GM21529 (cell line): Measurements from ENCODE around the gene SPTBN1.
"Not testable (repeated sequence)": the region's sequence is repeated elsewhere in the genome, so short reads cannot be mapped to it uniquely, and the experiment has no call there.

Experiments used
- ATAC-seq: cut with Tn5 transposase; IDR thresholded peaks from one replicate; pipeline ENCODE4 v1.9.1; 2021; ENCODE audit not compliant: unreplicated experiment

SPTBN1 gene

DNA sequence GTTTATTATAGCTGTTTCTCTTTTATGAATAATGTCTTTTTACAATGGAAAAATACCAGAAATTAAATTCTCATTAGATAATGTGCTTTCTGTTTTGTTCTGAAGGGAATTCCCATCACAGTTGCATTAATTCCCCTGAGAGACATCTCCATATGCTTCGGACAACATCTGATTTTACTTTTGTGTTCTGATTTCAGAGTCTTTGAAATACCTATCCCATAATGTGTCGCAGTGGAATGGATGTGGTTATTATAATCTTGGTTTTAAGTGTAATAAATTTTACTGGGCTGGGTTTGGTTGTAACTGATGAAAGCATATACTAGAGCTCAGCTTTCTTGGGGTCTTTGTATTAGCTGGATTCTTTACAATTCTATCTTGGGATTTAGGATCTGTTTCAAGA, 12.5 kb downstream of the SPTBN1 start:
- ATAC-seq = no peak

GRCh38 chr2:54469484-54470053, 13.4 kb downstream of the SPTBN1 start:
- no peak for ATAC-seq

GRCh38 chr2:54470266-54470938, 14.3 kb downstream of the SPTBN1 start:
- ATAC-seq = no peak

- peak; percentile 73 for ATAC-seq
Measured at GRCh38 chr2:54471221-54471711, 15.1 kb downstream of the SPTBN1 start.

DNA sequence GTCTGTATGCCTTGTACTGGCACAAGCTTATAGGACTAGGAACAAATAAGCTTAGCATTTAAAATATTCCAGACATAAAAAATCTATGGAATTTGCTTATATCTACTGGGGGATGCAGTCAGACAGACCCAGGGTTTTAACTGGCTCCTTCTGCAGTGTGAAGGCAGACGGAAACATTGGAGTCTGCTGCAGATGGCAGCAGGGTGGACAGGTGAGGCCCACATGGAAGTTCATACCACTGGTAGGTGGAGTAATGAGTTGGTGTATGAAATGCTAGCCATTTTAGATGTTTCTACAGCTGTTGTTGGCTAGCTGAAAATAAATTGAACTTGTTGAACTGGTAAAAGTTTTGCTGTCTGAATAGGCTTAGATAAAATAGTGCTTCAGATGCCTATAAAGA, 17.7 kb downstream of the SPTBN1 start:
- ATAC-seq = no peak

DNA sequence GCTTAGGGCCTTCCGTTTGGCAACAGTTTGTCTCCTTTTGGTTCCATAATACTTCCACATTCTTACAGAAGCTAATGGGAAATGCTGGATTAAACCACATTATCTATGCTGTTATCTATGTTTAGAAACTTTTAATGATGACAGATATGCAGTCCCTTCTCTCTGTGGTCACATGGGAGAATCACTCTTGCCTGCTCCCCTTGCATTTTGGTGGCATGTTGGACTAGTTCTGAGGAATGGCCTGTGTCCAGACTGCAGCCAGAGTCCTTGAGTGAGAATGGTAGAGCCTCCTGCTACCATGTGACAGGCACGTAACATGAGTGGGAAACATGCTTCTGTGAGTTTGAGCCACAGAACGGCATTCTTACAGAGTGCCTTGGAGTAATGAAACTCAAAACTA, 19.2 kb downstream of the SPTBN1 start:
- ATAC-seq = no peak

DNA sequence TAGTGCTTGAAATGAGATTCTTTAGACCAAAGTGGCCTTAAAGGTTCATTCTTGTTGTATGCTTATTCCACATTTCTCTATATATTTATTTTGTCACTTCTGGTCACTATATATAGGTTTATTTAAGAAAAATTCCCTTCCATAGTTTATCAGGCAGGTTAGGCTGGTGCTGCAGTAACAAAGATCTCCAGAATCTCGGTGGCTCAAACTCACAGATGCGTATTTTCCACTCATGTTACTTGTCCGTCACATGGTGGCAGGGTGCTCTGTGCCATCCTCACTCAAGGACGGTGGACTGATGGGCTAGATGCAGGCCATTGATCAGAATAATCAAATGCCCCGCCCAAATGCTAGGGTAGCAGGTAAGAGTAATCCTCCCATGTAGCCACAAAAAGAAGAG, 19.8 kb downstream of the SPTBN1 start:
- ATAC-seq = no peak

GRCh38 chr2:54476852-54477251, 20.7 kb downstream of the SPTBN1 start:
- ATAC-seq = no peak

DNA sequence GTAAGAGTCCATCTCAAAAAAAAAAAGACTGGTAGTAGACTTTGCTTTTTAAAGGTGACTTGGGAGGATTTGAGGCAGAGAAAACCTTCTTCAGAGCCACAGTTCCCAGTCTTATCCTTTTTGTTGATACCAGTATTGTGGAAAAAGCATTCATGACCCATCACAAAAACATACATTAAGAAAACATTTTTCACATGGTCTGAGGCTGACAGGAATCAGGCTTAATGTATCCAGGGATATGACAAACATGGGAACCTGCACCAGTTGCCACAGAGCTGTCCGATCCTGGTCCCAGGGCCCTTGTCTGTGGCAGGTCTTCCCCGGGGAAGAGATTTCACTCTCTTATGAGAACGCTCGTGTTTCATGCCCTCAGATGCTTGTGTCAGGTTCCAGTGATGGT, 21.8 kb downstream of the SPTBN1 start:
- no peak for ATAC-seq

- ATAC-seq = no peak
Measured at GRCh38 chr2:54478899-54479298, 22.8 kb downstream of the SPTBN1 start.

GRCh38 chr2:54479424-54479823, 23.3 kb downstream of the SPTBN1 start:
- no peak for ATAC-seq

- no peak for ATAC-seq
Measured at GRCh38 chr2:54480025-54480424, 23.9 kb downstream of the SPTBN1 start.

DNA sequence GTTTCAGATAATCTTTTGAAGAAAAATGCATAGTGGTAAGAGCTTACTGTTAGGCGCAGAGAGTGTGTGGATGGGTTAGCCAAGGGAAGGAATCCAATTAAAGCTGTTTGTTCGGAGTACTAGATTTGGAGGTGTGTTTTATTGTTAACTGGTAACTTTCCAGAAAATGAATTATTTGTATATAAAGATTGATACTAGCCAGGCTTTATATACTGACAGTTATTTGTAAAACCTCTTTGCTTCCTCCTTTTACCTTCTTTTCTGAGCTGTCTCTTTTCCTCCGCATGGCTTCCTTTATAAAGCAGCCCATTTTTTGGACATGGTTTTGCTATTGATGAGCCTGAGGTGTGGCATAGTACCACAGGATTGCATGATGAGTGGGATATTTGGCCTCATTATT, 25.6 kb downstream of the SPTBN1 start:
- ATAC-seq = no peak

DNA sequence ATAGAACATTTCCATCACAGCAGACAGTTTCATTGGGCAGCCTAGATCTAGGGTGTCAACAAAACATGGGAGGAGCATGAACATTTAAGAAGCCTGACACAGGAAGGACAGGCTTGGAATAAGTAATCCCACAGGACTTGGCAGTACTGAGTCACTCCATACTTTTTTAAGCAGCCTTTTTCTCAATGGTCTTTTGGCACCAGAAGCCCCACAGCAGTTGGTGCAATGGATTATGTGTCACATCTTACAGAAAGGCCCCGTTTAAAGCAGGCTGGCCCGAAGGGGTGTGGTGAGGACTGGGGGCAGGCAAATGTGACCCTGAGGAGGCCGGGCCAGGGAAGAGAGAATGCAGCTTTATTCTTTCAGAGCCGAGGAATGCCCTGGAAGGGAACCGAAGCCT, 26.6 kb downstream of the SPTBN1 start:
- no peak for ATAC-seq

- no peak for ATAC-seq
Measured at GRCh38 chr2:54483426-54483825, 27.3 kb downstream of the SPTBN1 start.

DNA sequence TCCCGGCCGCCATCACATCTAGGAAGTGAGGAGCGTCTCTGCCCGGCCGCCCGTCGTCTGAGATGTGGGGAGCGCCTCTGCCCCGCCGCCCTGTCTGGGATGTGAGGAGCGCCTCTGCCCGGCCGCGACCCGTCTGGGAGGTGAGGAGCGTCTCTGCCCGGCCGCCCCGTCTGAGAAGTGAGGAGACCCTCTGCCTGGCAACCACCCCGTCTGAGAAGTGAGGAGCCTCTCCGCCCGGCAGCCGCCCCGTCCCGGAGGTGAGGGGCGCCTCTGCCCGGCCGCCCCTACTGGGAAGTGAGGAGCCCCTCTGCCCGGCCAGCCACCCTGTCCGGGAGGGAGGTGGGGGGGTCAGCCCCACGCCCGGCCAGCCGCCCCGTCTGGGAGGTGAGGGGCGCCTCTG, 29.6 kb downstream of the SPTBN1 start:
- not testable (repeated sequence) for ATAC-seq

DNA sequence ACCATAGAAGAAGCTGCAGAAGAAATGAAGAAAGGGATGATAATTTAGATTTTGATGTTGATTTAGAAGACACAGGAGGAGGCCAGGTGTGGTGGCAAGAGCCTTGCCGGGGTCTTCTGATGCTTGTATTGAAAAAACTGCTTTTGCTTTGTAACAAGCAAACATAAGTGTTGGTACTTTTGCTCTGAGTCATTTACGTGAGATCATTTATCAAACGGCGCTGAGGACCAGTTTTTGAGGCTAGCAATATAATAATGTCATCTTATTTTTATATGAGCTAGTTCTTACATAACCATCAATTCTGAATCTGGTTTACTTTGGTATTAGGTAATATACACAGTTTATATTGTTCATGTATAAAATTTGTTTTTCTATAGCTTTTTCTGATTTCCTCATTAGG, 30.6 kb downstream of the SPTBN1 start:
- ATAC-seq = no peak

GRCh38 chr2:54490863-54491262, 34.7 kb downstream of the SPTBN1 start:
- ATAC-seq = no peak

DNA sequence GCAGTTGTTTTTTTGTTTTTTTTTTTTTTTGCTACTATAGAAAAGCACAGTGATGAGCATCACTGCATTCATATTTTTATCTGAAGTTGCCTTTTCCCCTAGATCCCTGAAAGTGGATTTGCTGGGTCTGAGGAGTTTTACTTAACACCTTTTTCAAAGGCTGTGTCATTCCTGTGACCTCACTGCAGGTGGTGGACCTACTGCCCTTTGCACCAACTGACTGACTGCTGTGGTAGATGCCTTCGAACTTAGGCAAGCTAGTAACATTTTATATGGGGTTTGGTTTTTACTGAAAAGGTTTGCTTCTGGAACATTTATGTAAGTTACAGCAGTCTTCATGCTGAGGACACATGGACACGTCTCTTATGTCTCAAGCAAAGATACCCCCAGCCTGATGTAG, 36.2 kb downstream of the SPTBN1 start:
- ATAC-seq = no peak

- ATAC-seq = no peak
Measured at GRCh38 chr2:54494087-54494486, 38.0 kb downstream of the SPTBN1 start.

DNA sequence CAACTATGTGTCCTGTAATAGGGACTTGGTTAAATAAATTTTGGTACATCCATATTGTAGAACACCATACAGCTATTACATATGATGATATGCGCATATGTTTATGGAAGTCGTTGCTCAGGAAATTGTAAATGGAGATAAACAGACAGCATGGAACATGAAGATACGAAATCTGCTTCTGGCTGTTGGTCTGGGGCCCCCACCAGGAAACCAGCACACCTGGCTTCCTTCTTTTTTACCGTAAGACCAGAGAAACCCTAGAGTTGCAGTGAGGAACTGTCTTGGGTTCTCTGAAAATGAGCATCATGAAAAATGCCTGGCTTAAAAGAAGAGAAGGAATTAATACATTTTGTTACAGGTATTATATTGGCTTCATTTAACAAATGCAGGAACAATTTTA, 40.8 kb downstream of the SPTBN1 start:
- ATAC-seq = no peak

DNA sequence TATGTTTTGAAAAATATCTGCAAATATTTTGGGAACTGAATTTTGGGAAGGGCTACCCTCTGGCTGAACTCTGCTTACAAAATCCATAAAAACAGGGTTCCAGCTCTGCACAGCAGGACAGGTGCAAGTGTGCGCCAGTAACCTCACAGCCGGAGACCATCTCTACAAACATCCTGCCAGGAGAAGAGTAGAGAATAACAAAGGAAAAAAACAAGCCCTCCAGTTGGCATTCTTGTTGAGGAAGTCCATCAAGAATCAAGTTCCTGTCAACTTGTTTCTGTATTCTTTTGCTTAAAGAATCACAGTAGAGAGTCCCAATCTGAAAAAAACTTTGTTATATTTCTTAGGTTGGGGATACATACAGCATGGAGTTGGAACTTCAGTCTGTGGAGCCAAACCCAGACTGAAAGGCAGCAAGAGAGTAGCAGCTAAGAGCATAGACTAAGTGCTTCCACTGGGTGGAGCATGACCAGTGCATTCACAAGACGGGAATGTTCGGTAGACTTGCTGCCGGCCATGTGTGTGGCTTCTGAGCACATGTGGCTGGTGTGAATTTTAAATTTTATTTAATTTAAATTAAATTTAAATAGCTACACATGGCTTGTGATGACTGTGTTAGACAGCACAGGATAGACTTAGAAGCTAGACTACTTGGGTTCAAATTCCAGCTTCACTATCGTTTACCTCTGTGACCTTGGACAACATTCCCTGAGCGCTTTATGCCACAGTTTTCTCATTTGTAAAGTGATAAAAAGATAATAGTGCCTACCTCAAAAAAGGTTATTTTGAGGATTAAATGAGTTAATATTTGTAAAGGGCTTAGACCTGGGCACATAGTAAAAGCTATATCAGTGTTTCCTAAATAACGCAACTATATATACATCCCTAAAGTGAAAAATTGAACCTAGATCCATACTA, 41.9 kb downstream of the SPTBN1 start:
- ATAC-seq = no peak
